ENCODE data around the gene CXCL5.

DNA sequence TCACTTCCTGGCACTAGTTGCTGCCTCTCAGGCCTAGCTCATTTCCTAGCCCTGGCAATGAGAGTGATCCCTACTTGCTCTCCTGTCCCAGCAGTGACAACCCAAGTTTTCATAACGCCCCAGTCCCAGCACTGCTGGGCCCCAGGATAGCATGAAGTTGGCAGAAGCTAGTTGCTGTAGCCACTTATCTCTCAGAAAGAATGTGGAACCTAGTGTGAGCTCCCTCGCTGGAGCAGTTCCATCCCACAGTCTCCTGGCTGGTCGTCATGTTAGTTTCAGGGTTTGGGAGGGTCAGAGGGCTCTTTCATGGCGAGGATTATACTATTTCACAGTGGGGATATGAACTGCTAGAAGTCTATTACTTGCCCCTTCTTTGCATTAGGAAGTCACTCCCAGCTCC is 21.8 kb downstream of the CXCL5 start:
- TF ChIP-seq, protein P1, sequence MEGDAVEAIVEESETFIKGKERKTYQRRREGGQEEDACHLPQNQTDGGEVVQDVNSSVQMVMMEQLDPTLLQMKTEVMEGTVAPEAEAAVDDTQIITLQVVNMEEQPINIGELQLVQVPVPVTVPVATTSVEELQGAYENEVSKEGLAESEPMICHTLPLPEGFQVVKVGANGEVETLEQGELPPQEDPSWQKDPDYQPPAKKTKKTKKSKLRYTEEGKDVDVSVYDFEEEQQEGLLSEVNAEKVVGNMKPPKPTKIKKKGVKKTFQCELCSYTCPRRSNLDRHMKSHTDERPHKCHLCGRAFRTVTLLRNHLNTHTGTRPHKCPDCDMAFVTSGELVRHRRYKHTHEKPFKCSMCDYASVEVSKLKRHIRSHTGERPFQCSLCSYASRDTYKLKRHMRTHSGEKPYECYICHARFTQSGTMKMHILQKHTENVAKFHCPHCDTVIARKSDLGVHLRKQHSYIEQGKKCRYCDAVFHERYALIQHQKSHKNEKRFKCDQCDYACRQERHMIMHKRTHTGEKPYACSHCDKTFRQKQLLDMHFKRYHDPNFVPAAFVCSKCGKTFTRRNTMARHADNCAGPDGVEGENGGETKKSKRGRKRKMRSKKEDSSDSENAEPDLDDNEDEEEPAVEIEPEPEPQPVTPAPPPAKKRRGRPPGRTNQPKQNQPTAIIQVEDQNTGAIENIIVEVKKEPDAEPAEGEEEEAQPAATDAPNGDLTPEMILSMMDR (IDR thresholded peaks at IDR 0.05) = no peak
- TF ChIP-seq EP300 (IDR thresholded peaks at IDR 0.05) (no peak), POLR2A (IDR thresholded peaks at IDR 0.05) (no peak)

Measured in tibial nerve (tissue), 4 donors.